HG03064 (cell line): ENCODE measurements around the gene ZBTB25.
"Not testable (repeated sequence)": the region's sequence is repeated elsewhere in the genome, so short reads cannot be mapped to it uniquely, and the experiment has no call there.

ENCODE experiments used
- ATAC-seq: cut with Tn5 transposase; IDR thresholded peaks from one replicate; pipeline ENCODE4 v1.9.1; 2021; ENCODE audit warnings: low read depth; ENCODE audit not compliant: unreplicated experiment

Gene ZBTB25

GRCh38 chr14:64517667-64518066, 14.0 kb upstream of the ZBTB25 start:
- ATAC-seq: not testable (repeated sequence)

GRCh38 chr14:64516969-64517368, 13.3 kb upstream of the ZBTB25 start:
- no peak for ATAC-seq

DNA sequence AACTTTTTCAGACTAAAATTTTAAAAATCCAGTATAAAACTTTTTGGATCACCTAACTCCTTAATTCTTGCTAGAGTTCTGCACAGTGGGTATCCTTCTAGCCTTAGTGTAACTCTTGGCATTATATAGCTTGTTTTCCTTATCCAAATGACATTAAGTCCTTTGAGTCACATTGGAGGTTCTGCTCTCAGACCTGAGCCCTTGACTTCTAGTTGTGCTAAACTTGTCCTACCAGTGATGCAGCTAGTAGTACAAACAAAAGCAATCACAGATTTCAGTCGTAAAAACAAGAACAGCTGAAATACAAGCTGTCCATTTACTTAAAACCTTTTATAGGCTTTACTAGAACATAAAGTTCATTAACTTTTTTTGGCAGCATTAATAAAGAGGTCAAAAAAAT, 11.4 kb upstream of the ZBTB25 start:
- no peak for ATAC-seq

- ATAC-seq: no peak
Observed at GRCh38 chr14:64513271-64513670, 9.6 kb upstream of the ZBTB25 start.

DNA sequence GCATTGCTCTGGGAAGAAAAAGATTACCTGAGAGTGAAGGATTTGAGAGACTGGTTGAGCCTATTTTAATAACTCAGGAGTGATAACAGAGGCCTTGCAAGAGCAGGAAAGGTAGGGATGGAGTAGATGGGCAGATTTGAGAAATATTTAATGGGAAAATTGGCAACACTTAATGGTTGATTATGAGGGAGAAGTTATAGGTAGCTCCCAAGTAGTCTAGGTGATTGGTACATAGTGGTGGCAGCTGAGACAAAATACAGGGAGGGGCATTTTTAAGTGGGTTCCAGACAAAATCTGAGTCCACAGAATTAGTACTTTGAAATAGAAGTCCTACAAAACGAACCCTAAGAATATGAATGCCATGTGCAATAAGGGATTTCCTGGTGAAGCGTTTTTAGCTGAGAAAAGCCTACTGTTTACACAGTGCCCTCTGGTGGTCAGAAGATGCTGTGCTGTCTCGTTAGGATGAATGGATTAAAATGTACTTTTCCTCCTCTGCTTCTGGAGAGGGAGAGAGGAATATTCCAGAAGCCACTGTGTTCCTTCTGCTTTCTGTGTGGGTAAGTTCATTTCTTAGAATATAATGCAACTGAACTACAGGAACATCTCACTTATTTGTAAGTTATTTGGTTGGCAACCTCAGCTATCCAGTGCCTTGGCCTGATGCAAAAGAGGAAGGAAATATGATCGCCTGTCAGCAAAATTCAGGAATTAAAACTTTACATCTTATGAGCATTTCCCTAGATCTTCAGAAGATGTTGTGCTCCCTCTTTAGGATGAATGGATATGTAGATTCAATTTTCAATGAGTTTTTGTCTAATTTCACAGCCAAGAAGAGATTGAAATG, 7.4 kb upstream of the ZBTB25 start:
- no peak for ATAC-seq

GRCh38 chr14:64509036-64509435, 5.4 kb upstream of the ZBTB25 start:
- no peak for ATAC-seq

DNA sequence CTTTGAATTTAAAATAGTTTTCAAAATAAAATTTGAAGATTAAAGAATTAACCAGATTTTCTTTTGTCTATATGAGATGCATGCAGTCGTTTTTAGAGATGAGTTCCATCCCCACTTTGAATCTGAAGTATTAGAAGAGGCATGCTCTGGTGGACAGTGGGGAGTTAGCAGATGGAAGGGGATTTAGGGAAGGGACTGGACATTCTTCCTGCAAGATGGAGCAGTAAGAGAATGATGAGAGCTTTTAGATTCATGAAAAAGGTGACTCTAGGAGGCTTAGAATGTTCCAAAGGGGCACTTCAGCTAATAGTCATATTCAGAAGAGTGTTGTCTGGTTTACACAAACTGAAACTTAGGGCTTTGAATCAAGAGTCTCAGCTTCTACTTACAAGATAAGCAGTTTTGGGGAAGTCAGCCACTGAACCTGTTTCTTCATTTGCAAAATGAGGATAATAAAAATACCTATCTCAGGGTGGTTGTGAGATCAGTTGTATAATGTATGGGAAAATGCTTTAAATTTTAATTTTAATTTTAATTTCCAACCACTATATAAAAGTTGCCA, 4.7 kb upstream of the ZBTB25 start:
- no peak for ATAC-seq

DNA sequence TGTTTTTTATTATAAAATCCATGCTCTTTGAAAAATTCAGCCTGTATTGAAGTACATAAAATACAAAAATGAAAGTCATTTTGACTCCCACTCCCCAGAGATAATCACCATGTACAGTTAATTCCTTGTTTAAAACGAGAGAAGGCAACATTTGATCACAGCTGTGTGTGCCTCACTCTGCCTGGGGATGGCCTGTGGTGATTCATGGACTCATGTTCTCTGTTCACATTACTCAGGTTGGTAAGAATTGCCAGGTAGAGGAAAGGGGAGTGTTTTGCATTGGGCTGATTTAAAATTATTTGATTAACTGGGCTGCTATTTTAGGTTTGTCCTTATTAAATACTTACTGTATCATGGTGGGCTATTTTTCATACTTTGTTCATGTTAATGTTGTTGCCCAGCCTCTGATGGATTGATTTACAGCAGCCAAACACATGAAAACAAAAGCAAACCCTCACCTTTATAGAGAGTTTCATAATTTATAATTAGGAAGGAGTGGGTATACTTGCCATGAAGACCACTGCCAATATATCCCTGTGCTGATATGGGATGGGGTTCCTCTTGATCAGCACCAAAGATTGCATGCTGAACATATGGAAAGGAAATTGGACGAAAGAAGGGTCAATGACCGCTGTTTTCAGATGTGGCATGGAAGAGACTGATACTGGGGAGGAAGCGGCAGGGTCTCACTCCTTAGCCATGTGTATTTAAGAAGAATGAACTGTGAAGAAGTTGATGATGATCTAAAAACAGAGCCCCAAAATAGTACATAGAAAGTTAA, 3.9 kb upstream of the ZBTB25 start:
- ATAC-seq: no peak

GRCh38 chr14:64506721-64507120, 3.1 kb upstream of the ZBTB25 start:
- ATAC-seq: no peak

- no peak for ATAC-seq
Observed at GRCh38 chr14:64504897-64505794, 1.5 kb upstream of the ZBTB25 start.

DNA sequence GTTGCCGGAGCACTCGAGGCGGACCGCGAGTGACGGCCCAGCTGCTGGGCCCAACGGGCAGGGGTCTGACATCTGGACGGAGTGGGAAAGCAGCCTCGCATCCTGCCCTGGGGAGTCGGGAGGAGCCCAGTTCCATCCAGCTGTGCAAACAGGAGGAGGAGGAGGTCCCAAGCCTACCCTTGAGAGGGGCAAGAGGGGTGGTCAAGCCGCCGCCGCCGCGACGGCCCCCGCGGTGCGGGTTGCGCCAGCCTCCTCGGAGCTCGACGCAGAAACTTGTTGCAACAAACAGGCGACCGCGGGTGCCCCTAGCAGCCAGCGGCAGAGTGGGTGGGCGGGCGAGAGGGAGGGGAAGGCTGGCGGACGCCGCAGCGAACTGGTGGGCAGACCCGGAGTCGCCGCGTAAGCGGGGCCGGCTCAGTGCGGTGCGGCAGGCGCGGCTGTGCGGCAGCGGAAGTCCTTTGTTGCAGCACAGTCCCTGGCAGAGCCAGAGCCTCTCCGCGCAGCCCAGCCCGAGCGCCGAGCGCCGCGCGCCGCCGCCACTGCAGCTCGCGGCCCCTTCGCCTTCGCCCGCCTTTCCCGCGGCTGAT, 765 bp upstream of the ZBTB25 start, which contains the start of gene ZBTB1:
Gene ZBTB1, plus strand, starts transcription at position 461 of the 587 bp plus-strand sequence. CDS start 16,735 bp downstream, outside the sequence.
- ATAC-seq: peak; percentile 13

DNA sequence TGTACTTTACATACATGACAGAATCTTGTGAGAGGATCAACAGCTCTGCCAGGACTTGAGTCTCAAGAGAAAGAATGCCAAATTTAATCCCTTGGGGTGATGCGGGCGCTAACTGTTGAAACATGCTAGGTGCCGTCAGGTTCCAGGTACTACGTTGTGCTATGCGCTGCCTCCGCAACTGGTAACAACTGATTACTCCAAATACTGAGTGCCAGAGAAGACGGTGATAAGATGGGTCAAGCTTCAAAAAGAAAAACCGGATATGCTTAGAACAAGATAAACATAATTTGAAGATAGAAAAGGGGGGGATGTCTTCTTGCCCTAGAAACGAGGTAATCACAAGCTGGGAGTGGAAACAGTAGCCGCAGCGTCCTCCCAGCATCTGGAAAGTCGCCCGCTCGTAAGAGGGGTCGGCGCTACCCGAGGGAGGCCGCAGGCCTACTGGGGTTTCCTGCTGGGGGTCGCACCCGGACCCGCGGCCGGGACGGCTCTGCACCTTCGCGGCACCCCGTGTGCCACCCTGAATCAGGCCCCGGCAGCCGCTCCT, 678 bp downstream of the ZBTB25 start:
- ATAC-seq: peak; percentile 1

DNA sequence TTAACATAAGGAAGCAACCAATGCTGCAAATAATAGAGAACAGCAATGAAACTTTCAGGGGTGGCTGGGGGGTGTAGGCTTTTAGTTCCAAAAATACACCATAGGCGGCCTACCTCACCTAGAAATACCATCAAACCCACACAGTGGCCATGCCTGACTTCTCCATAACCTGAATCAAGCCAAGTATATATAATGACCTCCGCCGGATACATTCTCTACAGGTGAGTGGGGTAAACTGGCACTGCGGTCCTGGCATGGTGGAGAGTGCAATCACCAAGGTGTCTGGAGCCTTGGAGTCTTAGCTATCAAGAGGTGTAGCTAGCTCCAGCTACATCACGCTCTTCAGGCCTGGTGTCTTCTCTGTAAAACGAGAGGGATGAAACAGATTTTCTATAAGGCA, 1.2 kb downstream of the ZBTB25 start:
- no peak for ATAC-seq

GRCh38 chr14:64501411-64502171, 2.0 kb downstream of the ZBTB25 start:
- ATAC-seq: no peak

GRCh38 chr14:64500088-64500487, 3.5 kb downstream of the ZBTB25 start:
- ATAC-seq: no peak

DNA sequence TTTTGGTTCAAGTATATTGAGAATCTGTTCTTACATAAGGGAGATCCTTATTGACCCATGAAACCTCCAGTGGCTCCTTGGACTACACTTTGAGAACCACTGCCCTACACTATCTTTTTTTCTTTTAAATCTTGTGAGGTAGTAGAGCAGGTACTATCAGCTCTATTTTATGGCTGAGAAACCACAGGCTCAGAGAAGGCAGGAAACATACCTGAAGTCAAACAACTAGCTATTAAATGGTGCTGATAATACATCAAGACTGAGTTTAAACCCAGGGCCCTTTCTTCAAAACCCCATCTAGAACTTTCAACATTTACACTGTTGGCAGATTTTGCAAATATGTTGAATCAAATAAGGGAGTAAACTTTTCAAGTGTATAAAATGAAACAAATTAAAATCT, 6.9 kb downstream of the ZBTB25 start:
- ATAC-seq: no peak

DNA sequence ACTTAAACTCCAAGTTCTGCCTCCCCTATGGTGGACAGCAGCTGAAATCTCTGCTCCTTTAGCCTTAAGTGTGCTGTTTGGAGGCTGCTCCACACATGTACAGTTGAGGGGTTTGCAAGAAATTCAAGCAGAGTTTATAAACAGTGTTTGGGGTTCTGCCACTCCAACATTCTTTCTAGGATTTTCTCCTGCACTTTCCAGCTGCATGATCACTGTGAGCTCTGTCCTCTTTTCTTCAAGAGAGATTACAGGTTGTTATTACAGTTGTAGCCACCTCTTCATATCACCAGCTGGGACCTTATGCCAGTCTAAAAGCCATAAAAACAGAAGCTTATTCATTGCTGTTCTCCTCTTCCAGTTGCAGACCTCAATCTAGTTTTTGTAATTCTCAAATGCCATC, 8.4 kb downstream of the ZBTB25 start:
- no peak for ATAC-seq

GRCh38 chr14:64493455-64493854, 10.2 kb downstream of the ZBTB25 start:
- no peak for ATAC-seq

DNA sequence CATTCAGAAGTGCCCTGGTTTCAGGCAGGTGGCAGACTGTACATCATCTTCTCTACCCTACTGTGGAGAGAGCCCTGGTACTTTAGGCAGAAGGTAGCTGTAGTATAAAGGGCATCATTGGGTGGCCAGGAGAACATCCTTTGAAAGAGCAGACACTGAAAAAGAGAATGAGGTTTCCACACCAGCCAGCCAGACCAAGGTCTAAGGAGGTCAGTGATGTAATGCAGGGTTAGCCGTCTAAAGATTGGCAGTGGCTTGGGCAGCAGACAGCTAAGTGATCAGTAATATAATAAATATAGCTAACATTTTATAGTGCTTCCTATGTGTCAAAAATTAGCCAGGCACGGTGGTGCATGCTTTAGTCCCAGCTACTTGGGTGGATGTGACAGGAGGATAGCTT, 12.0 kb downstream of the ZBTB25 start:
- ATAC-seq: no peak
